Heart left ventricle (tissue), 16 donors: Measurements from ENCODE around the gene CAST. TPM values are rescaled to one million over a fixed set of nuclear protein-coding genes. Genes with fewer than 3 reads are reported as not detected.

Experiments
- ATAC-seq, 4 donors: fragments of 200-7000 bp; cut with Tn5 transposase; one replicate each; pipeline ENCODE4 v1.9.1; 2020 to 2022; ENCODE audit warnings: moderate library complexity in 4 of 4, mild to moderate bottlenecking in 3 of 4, moderate number of reproducible peaks in 1 of 4
- DNase-seq, 5 donors: peaks; one replicate each; pipeline ENCODE4 v3.0.0-alpha.2; 2020
- H3K27ac ChIP-seq, 12 donors: fragments of 200-600 bp; sonication (generic) in 4 of 12; one replicate each; pipeline versions ENCODE4 v1.5.0 to v1.8.0; 2016 to 2022; ENCODE audit warnings: mild to moderate bottlenecking in 2 of 12
- H3K27me3 ChIP-seq, 9 donors: fragments of 200-600 bp; sonication (generic) in 2 of 9; one replicate each; pipeline versions ENCODE4 v1.5.1 to v1.8.0; 2016 to 2022; ENCODE audit warnings: mild to moderate bottlenecking in 3 of 9
- H3K36me3 ChIP-seq, 9 donors: fragments of 200-600 bp; sonication (generic) in 2 of 9; one replicate each; pipeline versions ENCODE4 v1.5.0 to v1.8.0; 2018 to 2022; ENCODE audit warnings: mild to moderate bottlenecking in 2 of 9
- H3K4me1 ChIP-seq, 12 donors: fragments of 200-600 bp; sonication (generic) in 4 of 12; one replicate each; pipeline versions ENCODE4 v1.5.0 to v1.8.0; 2016 to 2022; ENCODE audit warnings: mild to moderate bottlenecking in 3 of 12
- H3K4me3 ChIP-seq, 12 donors: fragments of 200-600 bp; sonication (generic) in 4 of 12; one replicate each; pipeline versions ENCODE4 v1.5.0 to v1.8.0; 2017 to 2022; ENCODE audit warnings: mild to moderate bottlenecking in 9 of 12, moderate library complexity in 4 of 12
- H3K9me3 ChIP-seq, 12 donors: fragments of 200-600 bp; sonication (generic) in 4 of 12; one replicate each; pipeline versions ENCODE4 v1.5.0 to v1.8.0; 2016 to 2022; ENCODE audit warnings: mild to moderate bottlenecking in 1 of 12
- POLR2A ChIP-seq, 2 donors: fragments of 450-650 bp; IDR thresholded peaks; one replicate each; pipeline ENCODE4 v1.6.1; 2017; ENCODE audit warnings: antibody characterized with exemption in 2 of 2, mild to moderate bottlenecking in 2 of 2, moderate library complexity in 2 of 2
- WGBS, 4 donors: extraction: QIAGEN DNeasy Blood & Tissue Kit in 2 of 4; methylation state at CpG; one replicate each; pipeline versions ENCODE4 v1.1.5 to v1.1.7; 2013 to 2018; 5-methylcytosine and 5-hydroxymethylcytosine counted together
- intact Hi-C, 10 donors: fragments of 100-400 bp; cut with DNase I; formaldehyde crosslinking; loops; one replicate each; pipeline versions ENCODE4 v1.11.1 to v1.14.2; 2022
- polyA plus RNA-seq, 2 donors: library from polyadenylated mRNA; stranded (reverse); fragments of 200-250 nt; gene quantifications; one replicate each; pipeline ENCODE4 v1.2.3, GENCODE V29; 2013
- total RNA-seq, 9 donors: library from RNA; depleted of rRNA in 2 of 9; stranded (reverse); fragments of >200 nt in 2 of 9; fragmentation: NEBNext Ultra II Directional in 3 of 9; extraction: Animal tissue kit (Norgen Biotek cat#: 25700) in 3 of 9; gene quantifications; one replicate each; pipeline versions ENCODE4 v1.1.0 to v1.2.4, GENCODE V29; 2016 to 2023
- TF ChIP-seq, protein P1 (sequence below), 12 donors: fragments of 200-600 bp; sonication (generic) in 4 of 12; IDR thresholded peaks; one replicate each; pipeline versions ENCODE4 v1.5.0 to v1.8.0; 2018 to 2022; ENCODE audit warnings: antibody characterized with exemption in 12 of 12, mild to moderate bottlenecking in 5 of 12
- donor health status: ischemic (EF 13 %, LVEDD 7.1; RV severe dilation, severe dysfunction).
- donor health status: healthy with polysubstance abuse.
- donor health status: DM: no; HTN: yes; CAD: no.
- donor health status: DM: no; HTN: no; CAD: no.
- donor health status: ischemic (EF 25% LVEDD 6.9; RV normal size, moderate dysfunction).
- donor health status: ischemic (EF 25% LVEDD 5.7; RV mildly dilated, moderate dysfunction).
- donor health status: healthy.
- donor health status: DM: yes; HTN: yes; CAD: no.
- donor health status: ischemic (EF 35%, LVEDD 5.7; RV mildly dilated, moderate dysfunction).
- donor health status: nonischemic (EF 11% LVEDD 7.7; RV severe dilation, severe dysfunction).
- donor health status: DM: yes; HTN: yes; CAD: no.
- donor health status: PGD.
- donor health status: ischemic (EF 29% LVEDD 5.4; RV normal size, mild dysfunction).
- donor health status: nonischemic (EF 23%, LVEDD 6.1; RV moderate dilation, normal function).

CAST gene
- total and polyA plus RNA-seq, 11 donors, result 179 to 748 (median 536) TPM

DNA sequence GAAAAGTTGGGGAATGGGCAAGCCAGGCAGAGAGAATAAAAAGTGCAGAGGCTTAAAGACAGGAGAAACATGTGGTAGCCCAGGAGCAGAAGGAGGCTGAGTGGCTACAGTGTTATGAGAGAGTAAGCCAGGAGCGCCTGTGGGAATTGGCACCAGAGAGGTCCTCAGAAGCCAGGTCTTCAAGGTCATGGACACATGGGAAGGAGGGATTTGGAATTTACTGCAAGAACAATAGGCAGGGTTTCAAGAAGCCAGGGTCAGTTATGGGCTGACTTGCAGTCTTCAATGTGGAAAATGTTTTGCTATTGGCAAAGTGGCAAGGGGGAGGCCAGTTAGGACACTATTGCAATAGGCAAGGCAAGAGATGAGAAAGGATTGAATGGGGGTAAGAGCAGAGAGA is 116.2 kb downstream of the CAST start:
- TF ChIP-seq POLR2A (IDR thresholded peaks at IDR 0.05), result no peak
- H3K27me3 ChIP-seq, result no peaks in the 10 kb centered on the region
- H3K4me3 ChIP-seq, result no peak overlapping the region
- ATAC-seq (peak in 3 of 4 donors; percentile 17 to 62 (median 24)), DNase-seq (peak in 1 of 5 donors; percentile 31)
- H3K27ac ChIP-seq, result no peak overlapping the region
- H3K36me3 ChIP-seq, result peaks cover 0 to 100% (median 95%) of the 10 kb centered on the region in 9 donors
- 61 to 88% (median 74%) methylated on average over 1 of the region's 1 CpG for WGBS, 4 donors
- peaks cover 0 to 2% (median 0%) of the 10 kb centered on the region in 12 donors for H3K9me3 ChIP-seq
- H3K4me1 ChIP-seq, result peaks cover 0 to 40% (median 14%) of the 10 kb centered on the region in 12 donors
- intact Hi-C loops, result loop anchor here in 1 of 10 donors (10.0 kb wide), 1 partner anchor 226 kb away; no protein-coding TSS in a partner anchor

DNA sequence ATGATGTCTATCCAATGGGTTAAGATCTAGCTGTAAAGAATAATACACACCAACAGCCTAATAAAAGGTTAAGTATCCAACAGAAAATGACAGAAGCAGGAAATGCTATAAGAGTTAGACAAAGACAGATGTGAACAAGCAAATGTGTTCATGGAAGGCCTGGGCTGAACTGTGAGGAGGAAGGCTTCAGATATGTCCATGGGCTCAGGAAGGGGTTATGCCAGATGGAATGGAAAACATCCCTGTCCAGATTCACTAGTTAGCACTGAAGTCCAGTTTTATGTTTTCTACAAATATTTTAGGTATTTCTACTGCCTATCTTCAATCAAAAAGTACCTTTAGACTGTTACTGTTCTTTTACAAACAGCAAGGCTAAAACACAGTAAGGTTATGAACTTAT is 118.5 kb downstream of the CAST start:
- intact Hi-C loops, result loop anchor here in 1 of 10 donors (10.0 kb wide), 1 partner anchor 384 kb away; no protein-coding TSS in a partner anchor
- no peaks in the 10 kb centered on the region for H3K27me3 ChIP-seq
- ATAC-seq (peak in 2 of 4 donors; percentile 12 to 23), DNase-seq (no peak)
- TF ChIP-seq, protein P1, sequence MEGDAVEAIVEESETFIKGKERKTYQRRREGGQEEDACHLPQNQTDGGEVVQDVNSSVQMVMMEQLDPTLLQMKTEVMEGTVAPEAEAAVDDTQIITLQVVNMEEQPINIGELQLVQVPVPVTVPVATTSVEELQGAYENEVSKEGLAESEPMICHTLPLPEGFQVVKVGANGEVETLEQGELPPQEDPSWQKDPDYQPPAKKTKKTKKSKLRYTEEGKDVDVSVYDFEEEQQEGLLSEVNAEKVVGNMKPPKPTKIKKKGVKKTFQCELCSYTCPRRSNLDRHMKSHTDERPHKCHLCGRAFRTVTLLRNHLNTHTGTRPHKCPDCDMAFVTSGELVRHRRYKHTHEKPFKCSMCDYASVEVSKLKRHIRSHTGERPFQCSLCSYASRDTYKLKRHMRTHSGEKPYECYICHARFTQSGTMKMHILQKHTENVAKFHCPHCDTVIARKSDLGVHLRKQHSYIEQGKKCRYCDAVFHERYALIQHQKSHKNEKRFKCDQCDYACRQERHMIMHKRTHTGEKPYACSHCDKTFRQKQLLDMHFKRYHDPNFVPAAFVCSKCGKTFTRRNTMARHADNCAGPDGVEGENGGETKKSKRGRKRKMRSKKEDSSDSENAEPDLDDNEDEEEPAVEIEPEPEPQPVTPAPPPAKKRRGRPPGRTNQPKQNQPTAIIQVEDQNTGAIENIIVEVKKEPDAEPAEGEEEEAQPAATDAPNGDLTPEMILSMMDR (IDR thresholded peaks at IDR 0.05), result no peak
- no peak for TF ChIP-seq POLR2A (IDR thresholded peaks at IDR 0.05)
- peaks cover 0 to 40% (median 14%) of the 10 kb centered on the region in 12 donors for H3K4me1 ChIP-seq
- peak overlapping the region in 5 of 12 donors; percentile 9 to 70 (median 28) for H3K27ac ChIP-seq
- H3K9me3 ChIP-seq, result peaks cover 0 to 3% (median 0%) of the 10 kb centered on the region in 12 donors
- no peak overlapping the region for H3K4me3 ChIP-seq
- peaks cover 0 to 99% (median 91%) of the 10 kb centered on the region in 9 donors for H3K36me3 ChIP-seq

DNA sequence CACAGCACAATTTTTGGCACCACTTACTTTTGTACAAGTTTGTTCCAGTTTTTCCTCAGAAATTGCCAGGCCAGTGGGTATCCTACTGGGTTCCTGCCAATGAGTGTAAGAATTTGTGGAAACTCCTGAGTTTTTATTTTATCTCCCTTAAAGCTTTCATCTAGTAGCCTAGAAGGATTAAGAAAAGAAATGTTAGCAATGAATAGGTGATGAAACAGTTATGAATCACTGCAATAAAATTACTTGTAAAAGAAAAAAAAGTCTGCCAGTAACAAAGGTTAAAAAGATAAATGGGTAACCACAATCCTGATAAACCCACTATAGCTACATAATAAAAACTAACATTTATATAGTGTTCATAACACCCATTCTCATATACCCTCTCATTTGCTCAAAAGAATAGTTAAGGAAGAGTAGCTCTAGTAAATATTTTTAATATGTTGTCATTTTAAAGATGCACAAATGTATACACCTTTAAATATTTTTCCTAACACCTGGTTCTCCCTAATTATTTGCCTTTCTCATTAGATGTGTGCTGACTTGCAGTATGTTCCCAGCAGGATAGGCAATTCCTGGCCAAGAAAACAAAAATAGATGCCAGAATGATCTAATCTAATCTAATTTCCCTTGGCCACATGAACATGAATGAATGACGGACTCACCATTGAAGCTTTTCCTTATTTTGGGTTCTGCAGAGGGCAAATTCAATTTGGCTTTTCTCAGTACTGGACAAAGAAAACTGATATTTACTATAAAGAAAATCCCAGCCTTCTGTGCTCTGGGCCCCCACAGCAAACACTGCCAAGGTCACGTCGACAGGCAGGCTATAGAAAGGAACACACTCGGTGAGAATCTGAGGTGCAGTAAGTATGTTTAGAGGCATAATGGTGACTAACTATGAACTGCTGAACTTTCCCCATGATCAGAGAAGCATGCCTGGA is 119.1 kb downstream of the CAST start:
- H3K27ac ChIP-seq, result peak overlapping the region in 8 of 12 donors; percentile 5 to 70 (median 24)
- ATAC-seq (peak in 3 of 4 donors; percentile 21 to 28 (median 24)), DNase-seq (no peak)
- H3K4me3 ChIP-seq, result no peak overlapping the region
- peaks cover 0 to 3% (median 0%) of the 10 kb centered on the region in 12 donors for H3K9me3 ChIP-seq
- TF ChIP-seq, protein P1 (IDR thresholded peaks at IDR 0.05), result no peak
- no peak for TF ChIP-seq POLR2A (IDR thresholded peaks at IDR 0.05)
- no peaks in the 10 kb centered on the region for H3K27me3 ChIP-seq
- peaks cover 0 to 40% (median 14%) of the 10 kb centered on the region in 12 donors for H3K4me1 ChIP-seq
- intact Hi-C loops, result loop anchor here in 1 of 10 donors (10.0 kb wide), 1 partner anchor 384 kb away; no protein-coding TSS in a partner anchor
- peaks cover 0 to 99% (median 91%) of the 10 kb centered on the region in 9 donors for H3K36me3 ChIP-seq
- 22 to 47% (median 41%) methylated on average over 4 of the region's 4 CpGs for WGBS, 4 donors

DNA sequence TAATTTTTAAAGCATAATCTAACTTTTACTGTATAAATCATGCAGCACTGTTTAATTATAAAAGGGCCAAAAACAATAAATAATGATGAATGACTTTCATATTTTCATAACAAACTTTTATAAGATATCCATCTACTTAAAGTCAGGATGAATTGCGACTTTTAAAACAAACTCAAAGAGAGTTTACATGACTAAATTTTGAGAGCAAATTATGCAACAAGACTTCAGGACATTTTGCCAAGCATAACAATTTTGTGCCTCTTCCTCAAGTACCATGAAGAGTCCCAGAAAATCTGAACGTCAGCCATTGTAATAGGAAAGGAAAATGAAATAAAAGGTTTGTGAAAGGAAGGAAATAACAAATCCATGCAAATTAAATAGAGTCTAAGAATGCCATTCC is 121.2 kb downstream of the CAST start:
- intact Hi-C loops, result loop anchor here in 1 of 10 donors (10.0 kb wide), 1 partner anchor 381 kb away; no protein-coding TSS in a partner anchor
- no peak overlapping the region for H3K27ac ChIP-seq
- ATAC-seq, result no peak
- 66 to 89% (median 80%) methylated on average over 2 of the region's 2 CpGs for WGBS, 4 donors
- TF ChIP-seq, protein P1 (IDR thresholded peaks at IDR 0.05), result no peak
- no peak for TF ChIP-seq POLR2A (IDR thresholded peaks at IDR 0.05)
- H3K4me1 ChIP-seq, result peaks cover 0 to 26% (median 13%) of the 10 kb centered on the region in 12 donors
- H3K36me3 ChIP-seq, result peaks cover 0 to 97% (median 91%) of the 10 kb centered on the region in 9 donors
- no peaks in the 10 kb centered on the region for H3K27me3 ChIP-seq
- H3K4me3 ChIP-seq, result no peak overlapping the region
- no peak for DNase-seq
- H3K9me3 ChIP-seq, result peaks cover 0 to 3% (median 0%) of the 10 kb centered on the region in 12 donors
